Head of caudate nucleus (tissue), 42 donors: ENCODE data around the gene SUFU.
"Not testable (repeated sequence)": the region's sequence is repeated elsewhere in the genome, so short reads cannot be mapped to it uniquely, and the experiment has no call there.

ENCODE experiments used
- DNase-seq, 42 donors: peaks; one replicate each; pipeline versions ENCODE4 v3.0.0 to v3.0.0-alpha.2; 2020 to 2021; ENCODE audit warnings: mixed read lengths in 7 of 42
- intact Hi-C: fragments of 100-400 bp; cut with DNase I; formaldehyde crosslinking; loops from one replicate; pipeline ENCODE4 v1.15.0; 2022

SUFU gene

GRCh38 chr10:102475451-102476040 lies 28.2 kb upstream of the SUFU start:
- no peak for DNase-seq
- intact Hi-C loops = no loop called here

- intact Hi-C loops = no loop called here
- DNase-seq = peak in 1 of 42 donors; percentile 18
These were observed 27.2 kb upstream of the SUFU start for GRCh38 chr10:102476466-102477141.

- DNase-seq = no peak
- intact Hi-C loops = no loop called here
These were observed 24.1 kb upstream of the SUFU start for GRCh38 chr10:102479651-102480050.

- peak in 1 of 42 donors; percentile 24 for DNase-seq
- intact Hi-C loops = no loop called here
These were observed 23.4 kb upstream of the SUFU start for GRCh38 chr10:102480396-102480795.

- peak in 1 of 42 donors; percentile 10 for DNase-seq
- intact Hi-C loops = no loop called here
These were observed 19.8 kb upstream of the SUFU start for GRCh38 chr10:102484021-102484420.

GRCh38 chr10:102485093-102485784 lies 18.5 kb upstream of the SUFU start:
- intact Hi-C loops = no loop called here
- DNase-seq = peak in 3 of 42 donors; percentile 28 to 34 (median 31)

- intact Hi-C loops = no loop called here
These were observed 12.6 kb upstream of the SUFU start for GRCh38 chr10:102491136-102491535.

GRCh38 chr10:102492344-102492939 lies 11.3 kb upstream of the SUFU start:
- DNase-seq = peak in 1 of 42 donors; percentile 24
- intact Hi-C loops = no loop called here

More at GRCh38 chr10:102491136-102491535, 12.6 kb upstream of the SUFU start:
- DNase-seq = no peak

- DNase-seq = peak in 19 of 42 donors; percentile 21 to 71 (median 46)
- intact Hi-C loops = no loop called here
These were observed 10.8 kb upstream of the SUFU start for GRCh38 chr10:102492983-102493382.

- intact Hi-C loops = no loop called here
- peak in 1 of 42 donors; percentile 9 for DNase-seq
These were observed 10.0 kb upstream of the SUFU start for GRCh38 chr10:102493771-102494170.

- intact Hi-C loops = no loop called here
- DNase-seq = no peak
These were observed 6.2 kb upstream of the SUFU start for GRCh38 chr10:102497545-102497944.

- no peak for DNase-seq
- intact Hi-C loops = no loop called here
These were observed 4.4 kb upstream of the SUFU start for GRCh38 chr10:102499356-102499755.

GRCh38 chr10:102500686-102501085 lies 3.1 kb upstream of the SUFU start:
- not testable (repeated sequence) for DNase-seq
- intact Hi-C loops = loop anchor here (5.0 kb wide), 1 partner anchor 82 kb away; no protein-coding TSS in a partner anchor

- DNase-seq = no peak
- intact Hi-C loops = loop anchor here (2.0 to 5.0 kb wide), 2 partner anchors 81 to 141 kb away; no protein-coding TSS in a partner anchor
These were observed 2.4 kb upstream of the SUFU start for GRCh38 chr10:102501201-102502028.

- intact Hi-C loops = loop anchor here (2.0 to 5.0 kb wide), 2 partner anchors 80 to 141 kb away; no protein-coding TSS in a partner anchor
- peak; percentile 96 to 100 (median 100) for DNase-seq
These were observed 1.8 kb upstream of the SUFU start for GRCh38 chr10:102502029-102502336.

- DNase-seq = peak; percentile 93 to 99 (median 98)
- intact Hi-C loops = loop anchor here (2.0 to 5.0 kb wide), 2 partner anchors 80 to 140 kb away; no protein-coding TSS in a partner anchor
These were observed 1.2 kb upstream of the SUFU start, which contains the start of gene ACTR1A for GRCh38 chr10:102502337-102503151. Gene ACTR1A (minus strand): TSS chr10:102502712. CDS start chr10:102502647, 65 bp downstream.

- intact Hi-C loops = loop anchor here (5.0 kb wide), 1 partner anchor 78 kb away; no protein-coding TSS in a partner anchor
- DNase-seq = peak in 33 of 42 donors; percentile 8 to 65 (median 37)
These were observed 605 bp downstream of the SUFU start for GRCh38 chr10:102504179-102504975.
